SU-DHL-6 (cell line): ENCODE measurements around the gene FSHB.

Experiments
- CTCF ChIP-seq: fragments of 200-600 bp; sonication (generic); IDR thresholded peaks from one replicate; pipeline ENCODE4 v1.5.1; 2017; ENCODE audit warnings: antibody characterized with exemption, mild to moderate bottlenecking, low read length, moderate library complexity; ENCODE audit not compliant: insufficient read depth, poor library complexity, severe bottlenecking
- EZH2phosphoT487 ChIP-seq: fragments of 200-600 bp; sonication (generic), shearing (Covaris generic); conservative IDR thresholded peaks from 2 replicates; pipeline ENCODE4 v1.6.1; 2018; ENCODE audit warnings: mild to moderate bottlenecking, antibody characterized with exemption, low read length, moderate library complexity, mixed read lengths

- TF ChIP-seq CTCF (no peak), EZH2phosphoT487 (no peak)
Observed at GRCh38 chr11:30228323-30228884, 2.4 kb upstream of the FSHB start.
